Activated T-helper 17 cell treated with anti-CD3 and anti-CD28 coated beads, Interleukin-2, amount 50 U/mL, for 72 hours (primary cell): Measurements from ENCODE around the gene BHMT2. TPM values are rescaled to one million over a fixed set of nuclear protein-coding genes. Genes with fewer than 3 reads are reported as not detected.

Source experiments
- ATAC-seq: fragments of 150-1000 bp; cut with Tn5 transposase; replicated peaks from 2 replicates; pipeline ENCODE4 v1.10.0; 2021; ENCODE audit warnings: mild to moderate bottlenecking, moderate library complexity
- H3K27ac Mint-ChIP-seq: one replicate; pipeline ENCODE4 v1.8.0; 2022; ENCODE audit warnings: mixed read lengths
- H3K27me3 Mint-ChIP-seq: one replicate; pipeline ENCODE4 v1.8.0; 2022; ENCODE audit warnings: mixed read lengths
- H3K36me3 Mint-ChIP-seq: one replicate; pipeline ENCODE4 v1.8.0; 2022; ENCODE audit warnings: low read depth, mild to moderate bottlenecking, mixed read lengths
- H3K4me1 Mint-ChIP-seq: one replicate; pipeline ENCODE4 v1.8.0; 2022; ENCODE audit warnings: mixed read lengths
- H3K4me3 Mint-ChIP-seq: one replicate; pipeline ENCODE4 v1.8.0; 2022; ENCODE audit warnings: mild to moderate bottlenecking, mixed read lengths
- H3K9me3 Mint-ChIP-seq: one replicate; pipeline ENCODE4 v1.8.0; 2022; ENCODE audit warnings: mixed read lengths
- total RNA-seq, 2 donors: library from RNA; stranded (reverse); gene quantifications; one replicate each; pipeline ENCODE4 v1.2.3, GENCODE V29; 2022

BHMT2 gene
- total RNA-seq, 2 donors from 2014 or later = not detected

GRCh38 chr5:79042188-79042587, 27.4 kb upstream of the BHMT2 start:
- Mint-ChIP-seq H3K27me3 (peaks cover 4% of the 10 kb centered on the region), H3K27ac (no peak overlapping the region), H3K4me1 (no peaks in the 10 kb centered on the region), H3K9me3 (no peaks in the 10 kb centered on the region), H3K4me3 (no peak overlapping the region), H3K36me3 (no peaks in the 10 kb centered on the region)
- no peak for ATAC-seq

DNA sequence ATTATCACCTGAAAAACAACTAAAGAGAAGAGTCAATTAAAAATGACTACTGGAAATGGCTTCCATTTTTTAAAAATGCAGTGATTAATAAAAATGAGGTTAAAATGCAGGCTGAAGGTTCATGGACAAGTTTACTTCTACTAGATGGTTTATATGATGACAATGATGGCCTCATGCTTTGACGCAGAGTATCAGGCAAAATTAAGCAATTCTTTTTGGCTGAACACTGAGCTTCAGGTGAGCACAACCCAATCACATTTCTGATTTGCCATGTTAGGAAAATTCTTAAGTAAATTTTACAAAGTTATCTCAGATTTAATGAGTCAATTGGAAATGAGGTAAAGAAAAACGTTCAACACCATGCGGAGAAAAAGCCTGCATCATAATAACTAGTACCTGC, 22.4 kb upstream of the BHMT2 start:
- Mint-ChIP-seq H3K36me3 (no peaks in the 10 kb centered on the region), H3K4me1 (no peaks in the 10 kb centered on the region), H3K4me3 (no peak overlapping the region), H3K27me3 (peaks cover 17% of the 10 kb centered on the region), H3K9me3 (no peaks in the 10 kb centered on the region), H3K27ac (no peak overlapping the region)
- ATAC-seq = no peak

GRCh38 chr5:79048437-79048836, 21.1 kb upstream of the BHMT2 start:
- ATAC-seq = no peak
- H3K27me3 Mint-ChIP-seq = peaks cover 17% of the 10 kb centered on the region
- no peaks in the 10 kb centered on the region for H3K36me3 Mint-ChIP-seq
- no peaks in the 10 kb centered on the region for H3K9me3 Mint-ChIP-seq
- H3K27ac Mint-ChIP-seq = no peak overlapping the region
- no peaks in the 10 kb centered on the region for H3K4me1 Mint-ChIP-seq
- no peak overlapping the region for H3K4me3 Mint-ChIP-seq

DNA sequence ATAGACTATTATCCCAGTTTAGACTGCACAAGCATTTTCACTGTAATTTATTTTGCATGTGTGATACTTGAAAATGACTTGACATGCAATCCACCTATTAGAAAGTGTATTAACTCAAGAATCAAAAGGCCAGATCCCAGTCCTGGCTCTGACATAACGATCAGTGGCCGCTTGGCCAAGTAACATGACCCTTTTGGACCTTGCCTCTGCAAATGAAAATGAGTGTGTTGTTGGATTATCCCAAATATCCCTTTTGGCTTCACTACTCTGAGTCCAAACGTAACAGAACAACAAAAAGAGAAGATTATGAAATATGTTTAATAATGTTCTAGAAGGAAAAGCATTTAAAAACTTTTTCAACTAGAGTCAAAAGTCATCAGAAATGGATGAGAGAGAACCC, 19.1 kb upstream of the BHMT2 start:
- H3K9me3 Mint-ChIP-seq = no peaks in the 10 kb centered on the region
- no peaks in the 10 kb centered on the region for H3K4me1 Mint-ChIP-seq
- H3K4me3 Mint-ChIP-seq = no peak overlapping the region
- ATAC-seq = no peak
- H3K36me3 Mint-ChIP-seq = no peaks in the 10 kb centered on the region
- H3K27me3 Mint-ChIP-seq = peaks cover 17% of the 10 kb centered on the region
- H3K27ac Mint-ChIP-seq = no peak overlapping the region

DNA sequence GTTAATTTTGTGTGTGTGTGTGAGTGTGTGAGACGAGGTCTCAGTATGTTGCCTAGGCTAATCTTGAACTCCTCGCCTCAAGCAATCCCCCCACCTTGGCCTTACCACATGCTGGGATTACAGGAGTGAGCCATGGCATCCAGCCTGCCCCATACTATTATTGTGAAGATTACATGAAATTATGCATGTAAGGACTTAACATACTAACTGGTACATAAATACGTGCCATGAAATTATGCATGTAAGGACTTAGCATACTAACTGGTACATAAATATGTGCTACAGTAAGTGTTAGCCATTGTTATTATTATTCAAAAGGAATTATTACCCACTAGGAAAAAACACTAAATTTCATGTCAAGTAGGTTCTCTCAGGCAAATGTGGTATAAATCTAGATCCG, 16.2 kb upstream of the BHMT2 start:
- H3K27me3 Mint-ChIP-seq = peaks cover 11% of the 10 kb centered on the region
- H3K9me3 Mint-ChIP-seq = no peaks in the 10 kb centered on the region
- no peak for ATAC-seq
- no peaks in the 10 kb centered on the region for H3K36me3 Mint-ChIP-seq
- no peak overlapping the region for H3K27ac Mint-ChIP-seq
- no peak overlapping the region for H3K4me3 Mint-ChIP-seq
- H3K4me1 Mint-ChIP-seq = no peaks in the 10 kb centered on the region

- Mint-ChIP-seq H3K27ac (no peak overlapping the region), H3K9me3 (no peaks in the 10 kb centered on the region), H3K27me3 (peaks cover 3% of the 10 kb centered on the region), H3K4me1 (no peaks in the 10 kb centered on the region), H3K4me3 (no peak overlapping the region), H3K36me3 (no peaks in the 10 kb centered on the region)
- ATAC-seq = no peak
Measured at GRCh38 chr5:79055017-79055416, 14.6 kb upstream of the BHMT2 start.

GRCh38 chr5:79056847-79057246, 12.7 kb upstream of the BHMT2 start:
- no peaks in the 10 kb centered on the region for H3K9me3 Mint-ChIP-seq
- no peak for ATAC-seq
- no peak overlapping the region for H3K4me3 Mint-ChIP-seq
- H3K27me3 Mint-ChIP-seq = no peaks in the 10 kb centered on the region
- H3K27ac Mint-ChIP-seq = no peak overlapping the region
- no peaks in the 10 kb centered on the region for H3K4me1 Mint-ChIP-seq
- no peaks in the 10 kb centered on the region for H3K36me3 Mint-ChIP-seq

DNA sequence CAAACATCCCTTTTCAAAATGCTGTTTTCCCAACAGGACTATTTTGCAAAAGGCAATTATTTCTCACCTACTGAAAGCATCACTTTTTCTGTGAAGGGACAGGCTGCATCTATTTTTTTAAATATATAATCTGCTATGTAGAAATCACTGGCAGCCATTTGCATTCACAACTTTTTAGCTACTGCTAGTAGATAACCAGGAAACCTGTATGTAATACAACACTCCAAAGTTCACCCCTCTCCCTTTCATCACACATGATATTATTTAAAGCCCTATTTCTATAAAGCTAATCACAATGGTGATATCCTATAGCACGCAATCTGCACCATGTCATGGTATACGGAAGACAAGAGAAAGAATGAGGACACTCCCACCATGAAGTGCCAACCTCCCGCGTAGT, 9.9 kb upstream of the BHMT2 start:
- Mint-ChIP-seq H3K4me1 (no peaks in the 10 kb centered on the region), H3K9me3 (no peaks in the 10 kb centered on the region), H3K27me3 (peaks cover 3% of the 10 kb centered on the region), H3K27ac (no peak overlapping the region), H3K36me3 (no peaks in the 10 kb centered on the region), H3K4me3 (no peak overlapping the region)
- no peak for ATAC-seq

DNA sequence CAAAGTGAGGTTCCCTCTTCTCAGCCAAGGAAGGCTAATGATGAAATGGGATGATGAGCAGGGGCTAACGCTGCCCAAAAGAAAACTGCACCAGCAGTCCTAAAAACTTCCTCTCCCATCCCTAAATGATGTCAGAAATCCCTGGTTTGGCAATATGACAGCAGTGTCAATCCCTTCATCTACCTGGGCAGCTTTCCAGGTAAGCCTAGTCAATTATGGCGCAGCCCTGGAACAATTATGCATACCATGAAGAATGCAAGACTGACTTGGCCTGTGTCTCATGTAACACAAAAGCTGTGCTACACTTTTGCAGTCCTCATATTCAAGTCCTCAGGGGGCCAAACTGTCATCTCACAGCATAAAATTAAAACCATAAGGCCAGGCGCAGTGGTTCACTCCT, 7.1 kb upstream of the BHMT2 start:
- H3K4me1 Mint-ChIP-seq = no peaks in the 10 kb centered on the region
- no peak for ATAC-seq
- no peak overlapping the region for H3K4me3 Mint-ChIP-seq
- no peaks in the 10 kb centered on the region for H3K36me3 Mint-ChIP-seq
- H3K27me3 Mint-ChIP-seq = peaks cover 6% of the 10 kb centered on the region
- H3K9me3 Mint-ChIP-seq = no peaks in the 10 kb centered on the region
- H3K27ac Mint-ChIP-seq = no peak overlapping the region

DNA sequence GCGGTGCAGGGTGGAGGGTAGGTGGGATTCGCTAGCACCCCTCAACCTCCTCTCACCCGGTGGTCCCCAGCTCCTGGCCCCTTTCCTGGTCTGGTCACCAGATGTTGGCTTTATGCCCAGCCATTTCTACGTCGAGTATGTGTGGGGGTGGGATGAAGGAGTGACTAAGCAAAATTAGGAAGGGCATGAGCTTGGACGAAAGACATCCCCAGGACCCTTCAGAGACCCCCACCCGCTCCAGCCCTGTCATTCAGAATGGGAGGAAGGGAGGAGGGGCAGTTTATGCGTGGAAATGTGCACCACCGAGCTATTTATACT, 742 bp downstream of the BHMT2 start:
- Mint-ChIP-seq H3K36me3 (no peaks in the 10 kb centered on the region), H3K9me3 (no peaks in the 10 kb centered on the region), H3K4me1 (no peaks in the 10 kb centered on the region), H3K27me3 (peaks cover 27% of the 10 kb centered on the region), H3K4me3 (no peak overlapping the region), H3K27ac (no peak overlapping the region)
- ATAC-seq = no peak

DNA sequence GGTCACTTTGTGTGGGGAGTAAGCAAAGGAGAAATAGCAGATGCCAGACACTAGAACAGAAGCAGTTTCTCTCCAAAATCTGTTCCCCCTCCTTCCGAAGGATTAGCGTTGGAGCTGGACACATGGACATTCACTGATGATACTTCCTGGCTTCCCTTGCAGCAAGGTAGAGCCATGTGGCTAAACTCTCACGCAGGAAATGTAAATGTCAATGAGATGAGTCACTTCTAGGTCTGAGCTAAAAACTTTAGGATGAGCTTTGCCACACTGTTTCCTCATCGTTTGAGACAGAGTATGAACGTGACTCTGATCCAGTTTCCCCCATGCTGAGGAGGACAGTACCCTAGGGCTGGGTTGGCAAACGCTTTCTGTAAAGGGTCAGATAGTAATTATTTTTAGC, 5.1 kb downstream of the BHMT2 start:
- Mint-ChIP-seq H3K4me3 (no peak overlapping the region), H3K27ac (no peak overlapping the region), H3K27me3 (peaks cover 14% of the 10 kb centered on the region), H3K9me3 (no peaks in the 10 kb centered on the region), H3K36me3 (no peaks in the 10 kb centered on the region), H3K4me1 (no peaks in the 10 kb centered on the region)
- ATAC-seq = peak; percentile 44

GRCh38 chr5:79075646-79076426, 6.3 kb downstream of the BHMT2 start:
- peaks cover 11% of the 10 kb centered on the region for H3K27me3 Mint-ChIP-seq
- H3K27ac Mint-ChIP-seq = no peak overlapping the region
- H3K4me3 Mint-ChIP-seq = no peak overlapping the region
- H3K4me1 Mint-ChIP-seq = no peaks in the 10 kb centered on the region
- no peak for ATAC-seq
- no peaks in the 10 kb centered on the region for H3K36me3 Mint-ChIP-seq
- H3K9me3 Mint-ChIP-seq = no peaks in the 10 kb centered on the region

DNA sequence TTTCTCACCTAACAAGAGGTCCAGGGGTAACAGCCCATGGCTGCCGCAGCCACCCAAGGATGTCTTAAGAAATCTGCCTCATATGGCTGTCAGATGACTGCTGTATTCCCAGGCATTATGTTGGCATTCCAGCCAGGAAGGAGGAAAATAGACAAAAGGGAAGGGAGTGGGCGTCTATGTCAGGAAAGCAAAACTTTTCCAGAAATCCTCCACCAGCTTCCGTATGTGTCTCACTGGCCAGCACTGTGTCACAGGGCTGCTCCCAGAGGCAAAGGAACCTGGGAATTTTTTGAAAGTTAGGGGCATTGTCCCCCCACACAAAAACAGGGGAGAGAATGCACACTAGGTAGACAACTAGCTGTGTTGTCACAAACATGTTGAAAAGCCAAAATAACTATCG, 7.3 kb downstream of the BHMT2 start:
- peaks cover 3% of the 10 kb centered on the region for H3K27me3 Mint-ChIP-seq
- no peaks in the 10 kb centered on the region for H3K4me1 Mint-ChIP-seq
- H3K9me3 Mint-ChIP-seq = no peaks in the 10 kb centered on the region
- no peak overlapping the region for H3K27ac Mint-ChIP-seq
- H3K4me3 Mint-ChIP-seq = no peak overlapping the region
- no peak for ATAC-seq
- no peaks in the 10 kb centered on the region for H3K36me3 Mint-ChIP-seq

GRCh38 chr5:79077680-79078365, 8.3 kb downstream of the BHMT2 start:
- H3K27ac Mint-ChIP-seq = peak overlapping the region; percentile 2
- ATAC-seq = no peak
- no peaks in the 10 kb centered on the region for H3K27me3 Mint-ChIP-seq
- H3K4me3 Mint-ChIP-seq = no peak overlapping the region
- no peaks in the 10 kb centered on the region for H3K4me1 Mint-ChIP-seq
- H3K9me3 Mint-ChIP-seq = no peaks in the 10 kb centered on the region
- H3K36me3 Mint-ChIP-seq = no peaks in the 10 kb centered on the region

DNA sequence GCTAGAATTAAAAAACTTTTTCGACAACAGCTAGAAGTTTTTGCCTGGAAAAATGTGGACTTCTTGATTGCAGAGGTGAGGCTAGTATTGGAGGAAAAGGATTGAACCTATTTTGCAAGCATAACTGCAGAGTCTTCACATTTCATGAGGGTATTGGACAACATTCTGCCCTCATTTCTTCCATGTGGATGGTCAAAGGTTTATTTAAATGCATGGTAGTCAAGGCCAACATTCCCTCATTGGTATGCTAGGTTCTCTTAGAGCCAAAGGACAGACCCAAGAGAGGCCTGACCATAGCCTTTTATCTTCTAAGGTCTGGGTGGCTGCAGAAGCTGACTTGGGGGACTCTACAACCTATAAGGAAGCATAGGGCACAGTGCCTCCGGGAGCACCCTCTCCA, 11.2 kb downstream of the BHMT2 start:
- ATAC-seq = no peak
- Mint-ChIP-seq H3K4me3 (no peak overlapping the region), H3K27ac (no peak overlapping the region), H3K36me3 (no peaks in the 10 kb centered on the region), H3K4me1 (no peaks in the 10 kb centered on the region), H3K9me3 (no peaks in the 10 kb centered on the region), H3K27me3 (no peaks in the 10 kb centered on the region)
